ENCODE measurements around the gene SLC66A2.
"Not testable (repeated sequence)": the region's sequence is repeated elsewhere in the genome, so short reads cannot be mapped to it uniquely, and the experiment has no call there.

The SLC66A2 gene

DNA sequence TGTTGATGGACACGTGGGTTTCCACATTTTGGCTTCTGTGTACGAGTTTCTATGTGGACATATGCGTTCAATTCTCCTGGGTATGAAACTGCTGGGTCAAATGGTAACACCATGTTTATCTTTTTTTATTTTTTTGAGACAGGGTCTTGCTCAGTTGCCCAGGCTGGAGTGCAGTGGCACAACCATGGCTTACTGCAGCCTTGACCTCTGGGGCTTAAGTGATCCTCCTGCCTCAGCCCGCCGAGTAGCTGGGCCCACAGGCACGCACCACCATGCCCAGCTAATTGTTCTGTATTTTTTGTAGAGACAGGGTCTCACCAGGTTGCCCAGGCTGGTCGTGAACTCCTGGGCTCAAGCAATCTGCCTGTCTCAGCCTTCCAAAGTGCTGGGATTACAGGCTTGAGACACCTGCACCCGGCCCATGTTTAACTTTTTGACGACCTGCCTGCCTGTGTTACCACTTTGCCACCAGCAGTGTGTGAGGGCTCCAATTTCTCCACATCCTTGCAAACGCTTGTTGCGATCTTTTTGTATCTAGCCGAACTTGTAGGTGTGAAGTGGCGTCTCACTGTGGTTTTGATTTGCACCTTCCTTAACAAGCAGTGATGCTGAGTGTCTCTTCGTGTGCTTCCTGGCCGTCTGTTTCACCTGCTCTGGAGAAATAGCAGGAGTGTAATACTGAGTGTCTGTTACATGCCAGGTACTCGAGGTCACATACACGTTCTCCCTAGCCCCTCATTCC, 19.9 kb upstream of the SLC66A2 start:
- DNase-seq (ENCODE audit: low read depth in 2 of 2), result no peak

DNA sequence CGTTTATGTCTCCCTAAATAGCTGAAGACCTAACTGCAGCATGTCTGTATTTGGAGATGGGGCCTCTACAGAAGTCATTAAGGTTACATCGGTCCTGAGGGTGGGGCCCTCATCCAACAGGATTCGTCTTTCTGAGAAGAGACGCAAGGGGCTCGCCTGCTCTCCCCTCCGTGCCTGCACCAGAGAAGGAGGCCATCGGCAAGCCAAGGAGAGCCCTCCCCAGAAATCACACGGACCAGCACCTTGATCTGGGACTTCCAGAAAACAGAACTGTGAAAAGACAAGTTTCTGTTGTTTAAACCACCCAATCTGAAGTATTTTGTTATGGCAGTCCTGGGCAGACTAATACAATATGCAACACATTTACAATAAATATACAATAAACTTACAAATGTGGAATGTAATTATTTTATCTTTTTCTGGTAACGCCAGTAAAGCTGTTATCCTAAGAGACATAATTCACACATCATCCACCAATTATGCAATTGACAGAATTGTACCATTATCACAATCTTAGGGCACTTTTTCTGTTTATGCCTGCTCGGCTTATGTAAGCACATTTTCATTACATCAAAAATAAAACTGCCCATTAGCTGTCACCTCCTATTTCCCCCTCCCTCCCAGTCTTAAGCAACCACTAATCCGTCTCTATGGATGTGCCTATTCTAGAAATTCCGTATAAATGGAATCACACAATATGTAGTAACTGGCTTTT, 19.1 kb upstream of the SLC66A2 start:
- DNase-seq (ENCODE audit: low read depth in 2 of 2), result no peak

DNA sequence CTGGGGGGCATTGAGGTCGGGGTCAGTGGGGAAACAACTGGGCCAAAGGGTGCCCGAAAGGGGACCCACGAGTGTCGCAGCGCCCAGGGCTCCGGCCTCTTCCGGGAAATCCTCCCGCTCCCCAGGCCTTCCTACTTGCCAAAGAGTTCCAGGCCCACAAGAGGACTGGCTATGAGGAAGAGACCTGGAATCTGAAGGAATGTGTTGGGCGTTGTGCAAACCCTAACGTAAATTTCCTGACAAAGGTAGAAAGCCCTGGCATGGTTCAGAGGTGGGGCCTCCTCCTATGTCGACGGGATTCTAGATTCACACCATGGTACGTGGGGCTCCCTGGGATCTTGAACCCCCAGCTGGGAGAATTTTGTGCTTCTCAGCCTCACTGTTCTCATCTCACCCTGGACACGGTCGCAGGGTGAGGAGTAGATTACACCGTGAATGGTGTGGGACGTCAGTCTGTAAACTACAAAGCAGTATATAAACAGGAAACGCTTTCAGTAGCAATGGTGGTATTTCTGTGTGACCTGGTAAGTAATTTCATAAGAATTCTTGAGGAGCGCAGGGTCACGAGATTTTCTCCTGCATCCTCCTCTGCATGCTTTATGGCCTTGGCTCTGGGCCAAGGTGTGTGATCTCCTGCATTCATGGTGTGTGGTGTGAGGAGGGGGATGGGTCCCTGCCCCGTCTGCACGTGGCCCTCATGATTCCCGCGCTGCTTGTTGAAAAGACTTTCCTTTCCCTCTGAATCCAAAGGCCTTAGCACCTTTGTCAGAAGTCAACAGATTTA, 13.9 kb upstream of the SLC66A2 start:
- no peak for DNase-seq (ENCODE audit: low read depth in 2 of 2)

DNA sequence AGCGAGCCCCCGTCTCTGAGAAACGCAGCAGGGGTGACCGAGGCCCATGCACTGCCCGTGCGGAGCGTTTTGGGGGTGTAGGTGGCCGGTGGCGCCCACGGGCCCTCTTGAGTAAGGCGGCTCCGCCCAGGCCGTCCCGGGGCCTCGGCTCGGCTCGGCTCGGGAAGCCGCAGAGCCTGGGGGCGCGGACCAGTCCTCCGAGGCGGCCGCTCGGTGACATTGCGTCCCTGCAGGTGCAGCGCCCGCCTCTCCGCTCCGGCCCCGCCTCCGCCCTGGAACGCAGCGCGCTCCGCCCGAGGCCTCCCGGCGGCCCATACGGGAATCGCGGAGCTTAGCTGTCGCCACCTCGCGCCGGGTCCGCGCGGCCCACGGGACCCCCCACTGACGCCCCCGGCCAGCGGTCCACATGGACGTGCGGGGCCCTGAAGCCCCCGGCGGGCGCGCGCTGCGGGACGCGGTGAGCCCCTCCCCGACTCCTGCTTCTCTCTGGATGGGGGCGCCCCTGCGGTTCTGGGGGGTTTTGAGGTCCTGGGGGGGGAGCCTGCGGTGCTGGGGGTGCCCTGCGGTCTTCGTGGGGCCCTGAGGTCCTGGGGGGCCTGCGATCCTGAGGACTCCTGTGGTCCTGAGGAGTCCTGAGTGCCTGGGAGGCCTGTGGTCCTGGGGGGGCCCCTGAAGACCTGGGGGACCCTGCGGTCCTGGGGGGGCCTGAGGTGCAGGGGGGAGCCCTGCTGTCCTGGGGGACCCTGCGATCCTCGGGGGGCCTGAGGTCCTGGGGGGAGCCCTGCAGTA, 13.1 kb upstream of the SLC66A2 start, which contains the start of gene HSBP1L1:
TSS of gene HSBP1L1 (plus strand) at position 314 of the 789 bp plus-strand sequence. CDS start at position 407, 93 bp downstream.
- DNase-seq (ENCODE audit: low read depth in 2 of 2), result peak in 1 of 2 donors; percentile 31

DNA sequence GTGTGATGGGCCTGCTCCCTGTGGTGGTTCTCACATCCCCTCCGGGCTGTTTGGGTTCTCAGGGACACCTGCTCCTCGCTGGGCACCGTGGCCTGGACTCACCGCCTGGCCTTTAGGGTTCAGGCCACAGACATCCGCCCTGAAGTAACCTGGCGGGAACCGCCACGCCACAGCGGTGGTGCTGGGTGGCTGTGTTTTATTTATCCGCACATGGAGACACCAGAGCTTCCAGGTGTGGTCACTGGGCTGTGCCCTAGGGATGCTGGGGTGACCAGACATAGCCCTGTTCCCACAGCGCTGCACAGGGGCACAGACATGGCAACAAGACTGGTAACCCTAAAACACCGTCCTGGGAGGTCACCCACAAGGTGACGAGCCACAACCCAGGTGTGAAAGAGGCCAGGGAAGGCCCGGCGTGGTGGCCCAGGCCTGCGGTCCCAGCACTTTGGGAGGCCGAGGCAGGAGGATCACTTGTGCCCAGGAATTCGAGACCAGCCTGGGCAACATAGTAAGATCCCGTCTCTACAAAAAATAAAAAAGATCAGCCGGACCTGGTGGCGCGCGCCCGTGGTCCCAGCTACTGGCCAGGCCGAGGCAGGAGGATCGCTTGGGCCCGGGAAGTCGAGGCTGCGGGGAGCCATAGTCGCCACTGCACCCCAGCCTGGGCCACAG, 12.3 kb upstream of the SLC66A2 start:
- no peak for DNase-seq (ENCODE audit: low read depth in 2 of 2)

DNA sequence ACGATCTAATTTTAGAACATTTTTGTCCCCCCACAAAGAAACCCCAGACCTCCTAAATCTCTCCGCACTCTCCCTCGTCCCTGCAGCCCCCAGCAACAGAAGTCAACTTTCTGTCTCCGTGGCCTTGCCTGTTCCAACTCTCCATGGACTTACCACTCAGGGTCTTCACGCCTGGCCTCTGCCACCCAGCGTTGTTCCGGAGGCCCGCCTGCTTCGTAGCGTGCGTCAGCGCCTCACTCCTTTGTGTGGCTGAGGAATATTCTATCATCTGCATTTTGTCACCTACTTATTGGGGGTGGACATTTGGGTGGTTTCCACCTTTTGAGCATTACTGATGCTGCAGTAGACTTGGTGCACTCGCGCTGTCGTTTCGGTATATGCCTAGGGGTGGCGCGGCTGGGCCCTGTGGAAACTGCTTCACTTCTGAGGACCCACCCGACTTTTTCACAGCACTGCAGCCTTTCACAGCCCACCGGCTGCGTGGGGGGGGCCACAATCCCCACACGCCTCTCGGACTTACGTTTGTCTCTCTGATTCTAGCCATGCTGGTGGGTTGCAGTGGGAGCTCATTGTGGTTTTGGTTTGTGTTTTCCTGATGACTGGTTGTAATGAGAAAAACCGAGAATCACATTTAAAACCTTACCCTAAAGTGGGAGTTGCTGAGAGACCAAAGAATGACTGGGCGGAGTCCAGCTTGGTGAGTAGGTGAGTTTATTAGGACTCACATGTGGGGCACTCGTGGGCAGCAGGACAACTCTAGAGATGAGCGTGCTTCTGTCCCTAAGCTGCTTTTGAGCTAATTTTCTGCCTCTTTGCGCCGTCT, 11.6 kb upstream of the SLC66A2 start:
- no peak for DNase-seq (ENCODE audit: low read depth in 2 of 2)

DNA sequence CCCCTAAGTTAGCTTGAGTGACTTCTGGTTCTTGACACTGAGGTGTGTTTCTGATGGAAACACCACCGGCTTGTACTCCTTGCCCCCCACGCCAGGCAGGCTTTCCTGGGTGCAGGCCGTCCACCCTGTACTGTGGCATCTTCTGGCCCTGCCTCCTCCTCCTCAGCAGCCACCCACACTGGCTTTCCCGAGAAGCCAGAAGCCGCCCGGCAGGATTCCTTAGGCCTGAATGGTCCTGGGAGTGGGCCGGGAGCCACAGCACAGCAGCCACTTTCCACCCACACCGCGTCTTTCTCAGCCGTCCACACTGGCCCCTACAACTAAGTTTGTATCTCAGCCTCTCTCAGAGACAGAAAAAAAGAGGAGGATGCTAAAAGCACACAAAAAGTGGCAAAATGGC, 10.9 kb upstream of the SLC66A2 start:
- no peak for DNase-seq (ENCODE audit: low read depth in 2 of 2)

DNA sequence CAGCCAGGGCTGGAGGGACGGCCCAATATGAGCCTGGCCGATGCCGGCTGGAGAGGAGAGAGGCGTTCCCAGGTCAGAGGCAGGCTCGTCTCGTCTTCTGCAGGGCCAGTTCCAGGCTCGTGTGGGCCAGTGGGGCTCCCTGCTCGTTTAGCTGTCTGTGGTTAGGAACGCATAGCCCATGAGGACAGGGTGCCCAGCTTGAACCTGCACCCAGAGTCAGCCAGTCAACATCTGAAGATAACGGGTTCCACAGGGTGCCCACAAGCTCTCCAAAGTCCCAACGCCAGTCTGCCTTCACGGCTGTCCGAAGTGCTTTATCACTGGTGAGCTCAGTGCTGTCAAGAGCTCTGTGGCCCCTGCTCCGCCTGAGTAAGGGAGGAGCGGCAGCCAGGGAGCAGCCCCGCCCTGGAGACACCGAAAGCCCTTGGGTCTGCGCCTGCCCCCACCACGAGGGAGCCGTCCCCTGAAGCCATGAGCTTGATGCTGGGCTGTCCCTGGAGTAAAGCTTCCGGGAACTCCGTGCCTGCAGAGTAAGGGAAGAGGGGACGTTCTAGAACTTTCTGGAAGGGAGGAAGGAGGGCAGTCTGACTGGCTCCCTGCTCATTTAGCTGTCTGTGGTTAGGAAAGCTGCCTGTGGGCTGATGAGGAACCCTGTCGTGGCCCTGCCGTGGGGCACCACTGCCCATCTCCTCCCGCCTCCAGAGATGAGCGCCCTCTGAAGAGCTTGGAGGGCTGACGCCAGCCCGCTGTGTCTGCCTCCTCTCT, 10.3 kb upstream of the SLC66A2 start:
- DNase-seq (ENCODE audit: low read depth in 2 of 2), result no peak

DNA sequence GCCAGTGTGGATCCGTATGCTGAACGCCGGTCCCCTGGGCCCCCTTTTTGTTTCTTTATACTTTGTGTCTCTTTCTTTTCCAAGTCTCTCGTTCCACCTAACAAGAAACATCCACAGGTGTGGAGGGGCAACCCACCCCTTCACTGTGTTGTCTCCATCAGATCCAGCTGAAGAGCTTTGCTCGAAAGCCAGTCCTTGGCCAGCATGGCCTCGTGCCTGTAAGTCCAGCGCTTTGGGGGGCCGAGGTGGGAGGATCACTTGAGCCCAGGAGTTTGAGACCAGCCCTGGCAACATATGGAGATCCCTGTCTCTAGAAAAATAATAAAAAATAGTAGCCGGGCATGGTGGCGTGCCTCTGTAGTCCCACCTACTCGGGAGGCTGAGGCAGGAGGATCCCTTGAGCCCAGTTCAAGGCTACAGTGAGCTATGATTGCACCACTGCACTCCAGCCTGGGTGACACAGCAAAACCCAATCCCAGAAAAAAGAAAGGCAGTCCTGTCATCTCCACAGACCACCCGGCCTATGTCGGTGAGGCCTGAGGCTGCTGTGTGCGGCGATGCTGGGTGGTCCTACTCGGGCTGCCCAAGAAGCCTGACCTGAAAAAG, 9.6 kb upstream of the SLC66A2 start:
- DNase-seq (ENCODE audit: low read depth in 2 of 2), result no peak

DNA sequence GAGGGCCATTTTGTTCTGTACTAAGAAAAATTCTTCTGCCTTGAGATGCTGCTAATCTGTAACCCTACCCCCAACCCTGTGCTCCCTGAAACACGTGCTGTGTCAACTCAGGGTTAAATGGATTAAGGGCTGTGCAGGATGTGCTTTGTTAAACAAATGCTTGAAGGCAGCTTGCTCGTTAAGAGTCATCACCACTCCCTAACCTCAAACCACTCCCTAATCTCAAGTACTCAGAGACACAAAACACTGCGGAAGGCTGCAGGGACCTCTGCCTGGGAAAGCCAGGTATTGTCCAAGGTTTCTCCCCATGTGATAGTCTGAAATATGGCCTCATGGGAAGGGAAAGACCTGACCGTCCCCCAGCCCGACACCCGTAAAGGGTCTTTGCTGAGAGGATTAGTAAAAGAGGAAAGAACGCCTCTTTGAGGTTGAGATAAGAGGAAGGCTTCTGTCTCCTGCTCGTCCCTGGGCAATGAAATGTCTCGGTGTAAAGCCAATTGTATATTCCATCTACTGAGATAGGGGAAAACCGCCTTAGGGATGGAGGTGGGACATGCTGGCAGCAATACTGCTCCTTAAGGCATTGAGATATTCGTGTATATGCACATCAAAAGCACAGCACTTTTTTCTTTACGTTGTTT, 8.8 kb upstream of the SLC66A2 start:
- DNase-seq (ENCODE audit: low read depth in 2 of 2), result not testable (repeated sequence)

DNA sequence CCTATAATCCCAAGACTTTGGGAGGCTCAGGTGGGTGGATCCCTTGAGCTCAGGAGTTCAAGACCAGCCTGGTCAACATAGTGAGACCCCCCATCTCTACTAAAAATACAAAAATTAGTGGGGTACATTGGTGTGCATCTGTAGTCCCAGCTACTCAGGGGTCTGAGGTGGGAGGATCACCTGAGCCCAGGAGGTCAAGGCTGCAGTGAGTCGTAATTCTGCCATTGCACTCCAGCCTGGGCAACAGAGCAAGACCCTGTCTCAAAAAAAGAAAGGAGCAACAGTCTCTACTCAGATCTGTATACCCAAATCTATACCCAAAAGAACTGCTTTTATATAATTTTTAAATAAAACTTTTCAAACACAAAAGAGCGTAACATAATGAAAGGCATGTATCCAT, 7.5 kb upstream of the SLC66A2 start:
- no peak for DNase-seq (ENCODE audit: low read depth in 2 of 2)

DNA sequence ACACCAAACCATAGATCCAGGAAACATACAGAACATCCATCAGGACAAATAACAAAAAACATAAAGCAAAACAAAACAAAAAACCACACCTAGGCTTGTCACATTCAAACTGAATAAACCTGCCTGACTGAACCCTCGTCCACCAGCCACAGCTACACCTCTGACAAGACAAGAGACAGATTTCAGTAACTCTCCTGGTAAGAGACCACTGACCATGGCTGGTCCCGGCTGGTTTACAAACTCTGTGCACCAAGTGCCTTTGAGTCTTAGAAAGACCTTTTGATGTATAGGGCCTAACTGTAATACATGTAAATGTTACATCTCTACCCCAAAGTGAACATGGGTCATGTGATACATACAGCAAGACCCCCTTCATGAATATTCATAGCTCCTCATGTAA, 4.8 kb upstream of the SLC66A2 start:
- no peak for DNase-seq (ENCODE audit: low read depth in 2 of 2)

DNA sequence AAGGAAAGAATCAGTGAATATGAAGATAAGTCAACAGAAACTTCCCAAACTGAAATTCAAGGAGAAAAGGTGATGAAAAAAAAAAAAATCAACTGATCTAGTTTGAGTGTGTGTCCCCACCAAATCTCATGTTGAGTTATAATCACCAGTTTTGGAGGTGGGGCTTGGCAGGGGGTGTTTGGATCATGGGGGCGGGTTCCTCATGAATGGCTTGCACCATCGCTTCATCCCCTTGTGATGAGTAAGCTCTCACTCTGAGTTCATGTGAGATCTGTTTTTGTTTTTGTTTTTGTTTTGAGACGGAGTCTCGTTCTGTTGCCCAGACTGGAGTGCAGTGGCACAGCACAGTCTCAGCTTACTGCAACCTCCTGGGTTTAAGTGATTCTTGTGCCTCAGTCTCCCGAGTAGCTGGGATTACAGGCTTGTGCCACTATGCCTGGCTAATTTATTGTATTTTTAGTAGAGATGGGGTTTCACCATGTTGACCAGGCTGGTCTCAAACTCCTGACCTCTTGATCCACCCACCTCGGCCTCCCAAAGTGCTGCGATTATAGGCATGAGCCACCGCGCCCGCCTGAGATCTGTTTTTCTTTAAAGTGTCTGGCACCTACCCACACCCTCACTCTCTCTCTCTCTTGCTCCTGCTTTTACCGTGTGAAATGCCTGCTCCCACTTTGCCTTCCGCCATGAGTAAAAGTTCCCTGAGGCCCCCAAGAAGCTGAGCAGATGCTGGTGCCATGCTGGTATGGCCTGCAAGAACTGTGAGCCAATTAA, 4.0 kb upstream of the SLC66A2 start:
- no peak for DNase-seq (ENCODE audit: low read depth in 2 of 2)

DNA sequence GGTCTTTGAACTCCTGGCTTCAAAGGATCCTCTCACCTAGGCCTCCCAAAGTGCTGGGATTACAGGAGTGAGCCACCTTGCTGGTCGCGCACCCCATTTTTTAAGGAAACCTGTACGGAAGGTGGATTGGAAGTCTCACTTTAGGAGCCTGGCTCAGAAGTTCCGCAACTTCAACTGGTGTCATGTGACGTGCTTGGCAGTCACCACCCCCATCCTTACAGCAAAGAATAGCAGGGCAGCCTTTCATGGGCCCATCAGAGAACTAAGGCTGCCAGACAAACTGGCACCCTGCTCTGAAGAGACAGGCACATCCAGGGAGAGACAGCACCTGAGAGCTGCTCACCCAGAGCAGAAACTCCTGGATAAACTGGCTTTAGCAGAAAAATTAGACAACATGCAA, 3.3 kb upstream of the SLC66A2 start:
- no peak for DNase-seq (ENCODE audit: low read depth in 2 of 2)

DNA sequence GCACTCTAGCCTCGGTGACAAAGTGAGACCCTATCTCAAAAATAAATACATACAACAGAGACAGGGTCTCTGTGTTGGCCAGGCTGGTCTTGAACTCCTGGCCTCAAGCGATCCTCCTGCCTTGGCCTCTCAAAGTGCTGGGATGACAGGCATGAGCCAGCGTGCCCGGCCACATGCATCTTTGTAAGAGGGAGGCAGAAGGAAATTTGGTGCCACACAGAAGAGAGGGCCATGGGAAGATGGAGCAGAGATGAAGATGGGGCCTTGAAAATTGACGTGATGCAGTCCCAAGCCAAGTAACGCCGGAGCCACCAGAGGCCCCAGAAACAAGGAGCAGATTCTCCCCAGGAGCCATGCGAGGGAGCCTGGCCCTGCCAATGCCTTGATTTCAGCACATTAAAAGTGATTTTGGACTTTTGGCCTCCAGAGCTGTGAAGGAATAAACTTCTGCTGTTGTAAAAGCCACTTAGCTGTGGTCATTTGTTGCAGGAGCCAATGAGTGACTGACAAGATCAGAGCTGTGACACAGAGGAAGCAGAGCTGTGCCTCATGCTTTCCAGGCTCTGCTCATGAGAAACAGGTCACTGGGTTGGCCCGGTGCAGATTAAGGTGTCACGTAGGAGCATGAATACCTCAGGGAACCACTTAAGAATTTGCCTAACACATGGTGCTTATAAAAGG, 2.7 kb upstream of the SLC66A2 start:
- no peak for DNase-seq (ENCODE audit: low read depth in 2 of 2)

DNA sequence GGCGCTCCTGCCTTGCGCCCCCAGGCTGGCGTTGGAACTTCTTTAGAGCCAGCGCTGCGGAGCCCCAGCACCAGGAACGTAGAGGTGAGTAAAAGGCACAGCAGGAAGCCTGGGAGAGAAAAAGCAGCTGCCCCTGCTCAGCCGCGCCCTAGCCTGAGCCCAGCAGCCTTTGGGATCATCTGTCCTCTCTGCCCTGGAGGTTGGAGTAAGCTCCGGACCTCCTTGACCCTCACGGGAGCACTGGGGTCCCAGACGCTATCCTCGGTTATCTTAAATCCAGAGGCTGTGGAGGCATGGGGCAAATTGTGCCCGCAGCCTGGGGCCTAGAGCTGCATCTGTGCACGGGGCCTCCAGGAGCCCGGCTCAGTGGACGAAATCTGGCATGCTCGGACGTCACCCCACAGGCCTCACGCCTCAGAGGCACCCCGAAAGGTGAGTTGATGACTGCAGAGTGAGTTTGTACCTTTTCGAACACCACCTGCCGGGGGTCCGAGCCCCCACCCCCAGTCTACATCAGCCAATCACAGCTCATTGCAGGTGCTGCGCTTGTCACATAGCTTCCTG, 1.6 kb upstream of the SLC66A2 start:
- no peak for DNase-seq (ENCODE audit: low read depth in 2 of 2)

DNA sequence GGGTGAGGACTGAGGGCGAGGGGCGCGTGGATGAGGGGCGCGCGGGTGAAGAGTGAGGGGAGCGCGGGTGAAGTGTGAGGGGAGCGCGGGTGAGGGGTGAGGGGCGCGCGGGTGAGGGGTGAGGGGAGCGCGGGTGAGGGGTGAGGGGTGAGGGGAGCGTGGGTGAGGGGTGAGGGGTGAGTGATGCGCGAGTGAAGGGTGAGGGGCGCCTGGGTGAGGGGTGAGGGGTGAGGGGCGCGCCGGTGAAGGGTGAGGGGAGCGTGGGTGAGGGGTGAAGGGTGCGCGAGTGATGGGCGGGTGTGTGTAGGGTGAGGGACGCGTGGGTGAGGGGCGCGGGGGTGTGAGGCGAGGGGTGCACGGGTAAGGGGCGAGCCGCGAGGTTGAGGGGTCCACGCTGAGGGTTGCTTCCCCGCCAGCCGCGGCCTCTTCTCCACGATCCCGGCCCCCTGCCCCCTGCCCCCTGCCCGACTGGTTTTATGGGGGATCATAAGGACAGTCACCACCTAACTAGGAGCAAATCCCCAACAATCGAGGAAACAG, 1.1 kb upstream of the SLC66A2 start:
- DNase-seq (ENCODE audit: low read depth in 2 of 2), result no peak
